Measurements from ENCODE around the gene CXADR.

- no peak for TF ChIP-seq CTCF (conservative IDR thresholded peaks at IDR 0.05; ENCODE audit: low read length)
- no peak for TF ChIP-seq EZH2phosphoT487 (IDR thresholded peaks at IDR 0.05; ENCODE audit: borderline replicate concordance, low read depth, low read length)
These were observed 123.9 kb downstream of the CXADR start for GRCh38 chr21:17636711-17637110.

Data from OCI-LY7 (cell line).